Immature natural killer cell (primary cell): Measurements from ENCODE around the gene DEPP1. TPM values are rescaled to one million over a fixed set of nuclear protein-coding genes. Genes with fewer than 3 reads are reported as not detected.

Source experiments
- DNase-seq, 3 donors: peaks; one replicate each; pipeline ENCODE4 v3.0.0; 2022; ENCODE audit warnings: mixed read lengths in 1 of 3
- H3K27ac Mint-ChIP-seq, 6 donors: one replicate each; pipeline ENCODE4 v1.8.0; 2020; ENCODE audit warnings: mixed read lengths in 6 of 6, mild to moderate bottlenecking in 5 of 6, inconsistent platforms in 4 of 6, moderate library complexity in 3 of 6
- H3K27me3 Mint-ChIP-seq, 3 donors: one replicate each; pipeline ENCODE4 v1.8.0; 2020 to 2021; ENCODE audit warnings: low read depth in 3 of 3, mild to moderate bottlenecking in 3 of 3, mixed read lengths in 3 of 3, moderate library complexity in 3 of 3, inconsistent platforms in 1 of 3
- H3K36me3 Mint-ChIP-seq, 3 donors: one replicate each; pipeline ENCODE4 v1.8.0; 2020; ENCODE audit warnings: mixed read lengths in 3 of 3, inconsistent platforms in 2 of 3, mild to moderate bottlenecking in 2 of 3
- H3K4me1 Mint-ChIP-seq, 2 donors: one replicate each; pipeline ENCODE4 v1.8.0; 2020; ENCODE audit warnings: inconsistent platforms in 2 of 2, mild to moderate bottlenecking in 2 of 2, mixed read lengths in 2 of 2, moderate library complexity in 1 of 2
- H3K4me3 Mint-ChIP-seq, 5 donors: one replicate each; pipeline ENCODE4 v1.8.0; 2020; ENCODE audit warnings: mild to moderate bottlenecking in 5 of 5, mixed read lengths in 5 of 5, inconsistent platforms in 3 of 5, moderate library complexity in 3 of 5
- H3K9me3 Mint-ChIP-seq, 6 donors: one replicate each; pipeline ENCODE4 v1.8.0; 2020; ENCODE audit warnings: mild to moderate bottlenecking in 6 of 6, mixed read lengths in 6 of 6, inconsistent platforms in 4 of 6, moderate library complexity in 3 of 6
- polyA plus RNA-seq, 3 donors: library from polyadenylated mRNA; unstranded; fragments of 300-500 nt; fragmentation: Illumina TruSeq; gene quantifications; one replicate each; pipeline ENCODE4 v1.2.3, GENCODE V29; 2021

The DEPP1 gene
- polyA plus RNA-seq, 3 donors from 2014 or later = not detected

GRCh38 chr10:44990965-44991364 lies 12.4 kb upstream of the DEPP1 start:
- H3K36me3 Mint-ChIP-seq = peaks cover 22 to 58% (median 30%) of the 10 kb centered on the region in 3 donors

GRCh38 chr10:44990302-44990655 lies 11.7 kb upstream of the DEPP1 start:
- H3K4me3 Mint-ChIP-seq = no peak overlapping the region

More at GRCh38 chr10:44990965-44991364, 12.4 kb upstream of the DEPP1 start:
- peak overlapping the region in 1 of 6 donors; percentile 7 for H3K27ac Mint-ChIP-seq
- H3K4me3 Mint-ChIP-seq = no peak overlapping the region
- no peaks in the 10 kb centered on the region for H3K9me3 Mint-ChIP-seq
- peaks cover 22 to 25% of the 10 kb centered on the region in 2 donors for H3K4me1 Mint-ChIP-seq
- DNase-seq = no peak
- H3K27me3 Mint-ChIP-seq = peaks cover 0 to 5% (median 2%) of the 10 kb centered on the region in 3 donors

GRCh38 chr10:44989597-44990301 lies 11.1 kb upstream of the DEPP1 start:
- peaks cover 0 to 2% (median 0%) of the 10 kb centered on the region in 3 donors for H3K27me3 Mint-ChIP-seq
- H3K36me3 Mint-ChIP-seq = peaks cover 29 to 70% (median 38%) of the 10 kb centered on the region in 3 donors
- no peak for DNase-seq
- no peak overlapping the region for H3K4me3 Mint-ChIP-seq
- peaks cover 10 to 12% of the 10 kb centered on the region in 2 donors for H3K4me1 Mint-ChIP-seq
- H3K27ac Mint-ChIP-seq = no peak overlapping the region
- H3K9me3 Mint-ChIP-seq = no peaks in the 10 kb centered on the region

More at GRCh38 chr10:44990302-44990655, 11.7 kb upstream of the DEPP1 start:
- peaks cover 0 to 2% (median 0%) of the 10 kb centered on the region in 3 donors for H3K27me3 Mint-ChIP-seq
- DNase-seq = no peak
- no peak overlapping the region for H3K27ac Mint-ChIP-seq
- peaks cover 27 to 65% (median 35%) of the 10 kb centered on the region in 3 donors for H3K36me3 Mint-ChIP-seq
- H3K4me1 Mint-ChIP-seq = peaks cover 15 to 18% of the 10 kb centered on the region in 2 donors
- no peaks in the 10 kb centered on the region for H3K9me3 Mint-ChIP-seq

- H3K4me3 Mint-ChIP-seq = no peak overlapping the region
- no peak for DNase-seq
- H3K4me1 Mint-ChIP-seq = peaks cover 3 to 6% of the 10 kb centered on the region in 2 donors
- H3K36me3 Mint-ChIP-seq = peaks cover 29 to 72% (median 45%) of the 10 kb centered on the region in 3 donors
- no peaks in the 10 kb centered on the region for H3K9me3 Mint-ChIP-seq
- peaks cover 0 to 2% (median 0%) of the 10 kb centered on the region in 3 donors for H3K27me3 Mint-ChIP-seq
- no peak overlapping the region for H3K27ac Mint-ChIP-seq
Measured at GRCh38 chr10:44988957-44989585, 10.5 kb upstream of the DEPP1 start.

- Mint-ChIP-seq H3K9me3 (no peaks in the 10 kb centered on the region), H3K36me3 (peaks cover 26 to 62% (median 39%) of the 10 kb centered on the region in 3 donors), H3K4me3 (no peak overlapping the region), H3K27ac (no peak overlapping the region), H3K4me1 (no peaks in the 10 kb centered on the region), H3K27me3 (peaks cover 0 to 2% (median 0%) of the 10 kb centered on the region in 3 donors)
- no peak for DNase-seq
Measured at GRCh38 chr10:44986670-44987069, 8.1 kb upstream of the DEPP1 start.

- Mint-ChIP-seq H3K27ac (no peak overlapping the region), H3K4me3 (no peak overlapping the region)
Measured at GRCh38 chr10:44986179-44986578, 7.6 kb upstream of the DEPP1 start.

GRCh38 chr10:44985175-44985681 lies 6.6 kb upstream of the DEPP1 start:
- Mint-ChIP-seq H3K36me3 (peaks cover 23 to 55% (median 32%) of the 10 kb centered on the region in 3 donors), H3K9me3 (no peaks in the 10 kb centered on the region), H3K27ac (no peak overlapping the region), H3K4me1 (peaks cover 0 to 6% of the 10 kb centered on the region in 2 donors), H3K27me3 (peaks cover 0 to 2% (median 0%) of the 10 kb centered on the region in 3 donors), H3K4me3 (no peak overlapping the region)
- DNase-seq = no peak

More at GRCh38 chr10:44986179-44986578, 7.6 kb upstream of the DEPP1 start:
- no peak for DNase-seq
- H3K9me3 Mint-ChIP-seq = no peaks in the 10 kb centered on the region
- peaks cover 24 to 60% (median 38%) of the 10 kb centered on the region in 3 donors for H3K36me3 Mint-ChIP-seq
- peaks cover 0 to 2% (median 0%) of the 10 kb centered on the region in 3 donors for H3K27me3 Mint-ChIP-seq
- peaks cover 0 to under 1% of the 10 kb centered on the region in 2 donors for H3K4me1 Mint-ChIP-seq

- peaks cover 0 to 6% of the 10 kb centered on the region in 2 donors for H3K4me1 Mint-ChIP-seq
- no peak overlapping the region for H3K4me3 Mint-ChIP-seq
- DNase-seq = no peak
- no peaks in the 10 kb centered on the region for H3K9me3 Mint-ChIP-seq
- H3K27me3 Mint-ChIP-seq = peaks cover 0 to 2% (median 0%) of the 10 kb centered on the region in 3 donors
- H3K36me3 Mint-ChIP-seq = peaks cover 19 to 50% (median 29%) of the 10 kb centered on the region in 3 donors
- H3K27ac Mint-ChIP-seq = no peak overlapping the region
Measured at GRCh38 chr10:44984671-44985101, 6.1 kb upstream of the DEPP1 start.

- H3K27me3 Mint-ChIP-seq = peaks cover 0 to 3% (median 2%) of the 10 kb centered on the region in 3 donors
- no peaks in the 10 kb centered on the region for H3K9me3 Mint-ChIP-seq
- H3K4me3 Mint-ChIP-seq = no peak overlapping the region
- DNase-seq = no peak
- H3K4me1 Mint-ChIP-seq = peaks cover 0 to 6% of the 10 kb centered on the region in 2 donors
- peaks cover 19 to 48% (median 29%) of the 10 kb centered on the region in 3 donors for H3K36me3 Mint-ChIP-seq
- H3K27ac Mint-ChIP-seq = no peak overlapping the region
Measured at GRCh38 chr10:44983895-44984278, 5.3 kb upstream of the DEPP1 start.

- no peak overlapping the region for H3K4me3 Mint-ChIP-seq
- peaks cover 0 to 6% of the 10 kb centered on the region in 2 donors for H3K4me1 Mint-ChIP-seq
- peaks cover 15 to 42% (median 24%) of the 10 kb centered on the region in 3 donors for H3K36me3 Mint-ChIP-seq
- peaks cover 0 to 3% (median 2%) of the 10 kb centered on the region in 3 donors for H3K27me3 Mint-ChIP-seq
- peak overlapping the region in 1 of 6 donors; percentile 17 for H3K27ac Mint-ChIP-seq
- no peaks in the 10 kb centered on the region for H3K9me3 Mint-ChIP-seq
- DNase-seq = no peak
Measured at GRCh38 chr10:44983066-44983894, 4.7 kb upstream of the DEPP1 start.

- H3K27me3 Mint-ChIP-seq = peaks cover 0 to 3% (median 2%) of the 10 kb centered on the region in 3 donors
- H3K36me3 Mint-ChIP-seq = peaks cover 12 to 35% (median 24%) of the 10 kb centered on the region in 3 donors
- H3K9me3 Mint-ChIP-seq = no peaks in the 10 kb centered on the region
- H3K4me1 Mint-ChIP-seq = peaks cover 0 to 6% of the 10 kb centered on the region in 2 donors
- DNase-seq = no peak
- no peak overlapping the region for H3K4me3 Mint-ChIP-seq
- H3K27ac Mint-ChIP-seq = no peak overlapping the region
Measured at GRCh38 chr10:44982496-44982895, 3.9 kb upstream of the DEPP1 start.

- no peak overlapping the region for H3K27ac Mint-ChIP-seq
- H3K4me3 Mint-ChIP-seq = no peak overlapping the region
- H3K27me3 Mint-ChIP-seq = peaks cover 0 to 3% (median 2%) of the 10 kb centered on the region in 3 donors
- no peak for DNase-seq
- peaks cover 12 to 33% (median 24%) of the 10 kb centered on the region in 3 donors for H3K36me3 Mint-ChIP-seq
- H3K9me3 Mint-ChIP-seq = no peaks in the 10 kb centered on the region
- peaks cover 0 to 6% of the 10 kb centered on the region in 2 donors for H3K4me1 Mint-ChIP-seq
Measured at GRCh38 chr10:44982114-44982460, 3.5 kb upstream of the DEPP1 start.
